Measurements from ENCODE around the gene IMPA2.
"Not testable (repeated sequence)": the region's sequence is repeated elsewhere in the genome, so short reads cannot be mapped to it uniquely, and the experiment has no call there.

The IMPA2 gene

GRCh38 chr18:12076424-12077140, 95.3 kb downstream of the IMPA2 start:
- no peak overlapping the region; the same call in 1 of the 2 replicates for H3K4me3 ChIP-seq (ENCODE audit: control insufficient read depth, low read depth, low read length)
- no peak for DNase-seq (ENCODE audit: low read depth)
- TF ChIP-seq CTCF (IDR thresholded peaks at IDR 0.05; ENCODE audit: control insufficient read depth, insufficient read depth, low read depth, low read length, missing control alignments) = no peak

GRCh38 chr18:12077994-12078393, 96.7 kb downstream of the IMPA2 start:
- not testable (repeated sequence) for DNase-seq (ENCODE audit: low read depth); H3K4me3 ChIP-seq (ENCODE audit: control insufficient read depth, low read depth, low read length)

GRCh38 chr18:12079491-12080237, 98.4 kb downstream of the IMPA2 start:
- no peak overlapping the region for H3K4me3 ChIP-seq (ENCODE audit: control insufficient read depth, low read depth, low read length)
- TF ChIP-seq CTCF (IDR thresholded peaks at IDR 0.05; ENCODE audit: control insufficient read depth, insufficient read depth, low read depth, low read length, missing control alignments) = no peak
- no peak for DNase-seq (ENCODE audit: low read depth)
